ENCODE results near the gene PRR23E.

GRCh38 chr3:127151992-127152650, 40.8 kb upstream of the PRR23E start:
- no peak for TF ChIP-seq CTCF (IDR thresholded peaks at IDR 0.05)
- no peak for TF ChIP-seq POLR2A (IDR thresholded peaks at IDR 0.05)
